ENCODE measurements around the gene STARD9. TPM values are rescaled to one million over a fixed set of nuclear protein-coding genes. Genes with fewer than 3 reads are reported as not detected.

STARD9 gene
- total and polyA plus RNA-seq, 2 of the 13 experiments (the other 11 are each of a cell fraction or from before 2014, with no cell fraction given) = 5.3 to 7.5 TPM

- TF ChIP-seq ZBTB42 (CRISPR knock-in tag; IDR thresholded peaks at IDR 0.05) = no peak
Observed at GRCh38 chr15:42591238-42591934, 16.0 kb downstream of the STARD9 start (continued).

GRCh38 chr15:42592716-42593115, 17.3 kb downstream of the STARD9 start:
- no peaks in the 10 kb centered on the region for H3K9me3 ChIP-seq (ENCODE audit: low read length)
- POLR2A ChIA-PET = no interaction called here
- no peaks in the 10 kb centered on the region for H3K36me3 ChIP-seq (replicated peaks in 1 of 2; ENCODE audit: control insufficient read depth in 1 of 2, insufficient read depth in 2 of 2, low read length in 2 of 2)
- no peak overlapping the region for H3K4me3 ChIP-seq (replicated peaks in 1 of 3; ENCODE audit: insufficient read depth in 1 of 3, low read depth in 2 of 3, low read length in 3 of 3)
- H3K4me1 ChIP-seq (ENCODE audit: insufficient read depth, low read length) = peaks cover 27% of the 10 kb centered on the region
- H4K20me1 ChIP-seq (ENCODE audit: insufficient read depth, low read length) = no peaks in the 10 kb centered on the region
- ATAC-seq (no peak), DNase-seq (ENCODE audit: low spot score) (no peak), FAIRE-seq (no peak)
- intact Hi-C loops (cut with micrococcal nuclease; ENCODE audit: unreplicated experiment) = loop anchor here (5.0 kb wide), 1 partner anchor 60 kb away; no protein-coding TSS in a partner anchor
- H3K9ac ChIP-seq (ENCODE audit: insufficient read depth, low read depth, low read length) = no peak overlapping the region
- no TSS peak for BruUV-seq (replicated peaks)
- in situ Hi-C loops (cut with HindIII; ENCODE audit: extremely low pct_ligation_motif_present, low pct_unique_long_range_greater_than_20kb) = no loop called here
- no peaks in the 10 kb centered on the region for H3K79me2 ChIP-seq (ENCODE audit: insufficient read depth, low read length)
- H3K4me2 ChIP-seq (ENCODE audit: low read depth, low read length) = no peak overlapping the region
- no peak overlapping the region for H3K27ac ChIP-seq (ENCODE audit: extremely low read length, insufficient read depth, low read length)
- no peaks in the 10 kb centered on the region for H3K27me3 ChIP-seq (ENCODE audit: control insufficient read depth in 1 of 2, insufficient read depth in 2 of 2, low read length in 2 of 2)
- H2AFZ ChIP-seq (ENCODE audit: low read length) = no peak overlapping the region
- CTCF ChIA-PET (ENCODE audit: low intra/inter-chr PET ratio, low total read pairs) = no interaction called here
- 99% methylated on average over 3 of the region's 3 CpGs for WGBS (ENCODE audit: low lambda C conversion rate)
- TF ChIP-seq HNF1B (CRISPR knock-in tag; IDR thresholded peaks at IDR 0.05) (no peak), CEBPZ (IDR thresholded peaks at IDR 0.05; ENCODE audit: low read length) (no peak), ZNF501 (CRISPR knock-in tag; IDR thresholded peaks at IDR 0.05) (no peak), MXD3 (CRISPR knock-in tag; IDR thresholded peaks at IDR 0.05) (no peak), MEF2D (CRISPR knock-in tag; IDR thresholded peaks at IDR 0.05) (no peak), REXO4 (CRISPR knock-in tag; IDR thresholded peaks at IDR 0.05; ENCODE audit: borderline replicate concordance) (no peak), ZNF609 (CRISPR knock-in tag; IDR thresholded peaks at IDR 0.05; ENCODE audit: borderline replicate concordance) (no peak), MTA3 (CRISPR knock-in tag; IDR thresholded peaks at IDR 0.05) (no peak)
